Measurements from ENCODE around the gene ANKRD44.

Gene ANKRD44

DNA sequence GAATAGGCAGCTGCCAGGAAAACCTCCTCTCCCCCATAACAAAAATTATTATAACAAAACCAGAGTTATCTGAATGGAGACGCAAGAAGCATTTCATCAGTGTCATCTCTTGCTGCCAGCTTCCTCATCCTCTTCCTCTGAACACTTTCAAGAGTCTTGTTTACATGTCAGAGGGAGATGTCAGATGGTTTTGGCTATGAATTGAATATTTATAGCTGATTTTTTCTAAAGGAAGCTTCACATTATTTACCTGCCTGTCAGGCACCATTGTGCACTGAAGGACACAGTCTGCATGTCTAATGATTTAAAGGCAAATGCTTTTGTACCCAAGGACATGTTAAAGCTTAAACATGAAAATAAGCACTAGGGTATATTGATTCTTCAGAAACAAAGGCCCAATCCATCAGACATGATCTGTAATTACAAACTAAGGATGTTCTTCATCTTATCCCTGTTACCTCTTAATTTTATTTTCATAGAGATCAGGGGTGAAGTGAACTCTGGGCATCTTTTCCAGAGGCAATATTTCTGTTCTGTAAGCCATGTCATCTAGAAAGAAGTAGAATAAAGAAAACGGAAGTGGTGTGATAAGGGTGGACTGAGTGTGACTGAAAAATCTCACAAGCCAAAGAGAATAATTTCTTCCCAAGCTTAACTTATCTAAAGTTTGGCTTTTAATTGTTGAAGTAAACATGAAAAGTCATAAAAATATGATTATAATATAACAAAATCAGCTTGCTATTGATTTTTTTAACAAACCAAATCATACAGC, 168.7 kb downstream of the ANKRD44 start:
- DNase-seq (ENCODE audit: low spot score) = peak; percentile 37

GRCh38 chr2:197140045-197140444, 170.5 kb downstream of the ANKRD44 start:
- DNase-seq (ENCODE audit: low spot score) = no peak

DNA sequence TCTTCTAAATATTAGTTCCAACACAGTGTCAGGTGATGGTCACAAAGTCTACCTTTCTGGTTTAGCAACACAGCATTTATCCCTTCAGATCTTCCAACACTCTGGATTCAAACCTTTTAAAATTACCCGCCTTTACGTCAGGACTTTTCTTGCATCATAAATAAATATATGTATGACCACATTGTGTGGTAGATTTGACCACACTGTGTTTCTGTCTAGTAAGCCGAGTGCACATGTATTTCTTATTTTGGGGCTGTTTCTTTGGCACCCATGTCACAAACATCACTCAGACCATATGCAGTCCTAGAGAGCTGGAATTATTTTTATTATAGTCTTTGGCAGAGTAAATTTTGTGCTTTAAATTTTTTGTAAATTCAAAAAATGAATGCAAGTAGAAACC, 172.1 kb downstream of the ANKRD44 start:
- no peak for DNase-seq (ENCODE audit: low spot score)

DNA sequence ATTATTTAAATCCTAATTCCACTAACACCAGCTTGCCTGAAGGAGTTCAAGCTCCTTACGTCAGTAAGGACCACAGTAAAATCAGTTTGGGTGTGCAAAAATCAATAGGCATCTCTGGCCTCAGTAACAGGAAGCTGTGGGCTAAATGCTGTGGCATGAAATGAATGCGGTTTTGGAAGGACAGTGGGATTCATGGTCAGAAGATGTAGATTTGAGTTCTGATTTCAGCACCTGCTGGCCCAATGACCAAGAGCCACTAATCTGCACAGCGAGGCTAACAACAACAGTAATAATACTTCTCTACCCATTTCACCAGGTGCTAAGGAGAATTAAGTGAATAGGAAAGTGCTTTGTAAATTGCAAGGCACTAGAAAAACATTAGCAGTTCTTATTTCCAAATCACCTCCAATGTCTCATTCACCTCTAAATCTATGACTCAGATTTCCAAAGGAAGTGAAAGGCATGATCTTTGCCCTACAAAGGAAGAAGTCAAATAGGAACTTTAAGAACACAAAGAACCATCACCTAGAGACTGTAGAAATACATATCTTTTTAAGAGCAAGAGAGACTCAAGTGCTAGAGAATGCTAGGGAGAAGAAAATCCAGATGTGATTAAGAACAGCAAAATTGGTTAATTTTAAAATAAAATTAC, 172.6 kb downstream of the ANKRD44 start:
- DNase-seq (ENCODE audit: low spot score) = no peak

GRCh38 chr2:197137231-197137630, 173.3 kb downstream of the ANKRD44 start:
- DNase-seq (ENCODE audit: low spot score) = no peak

DNA sequence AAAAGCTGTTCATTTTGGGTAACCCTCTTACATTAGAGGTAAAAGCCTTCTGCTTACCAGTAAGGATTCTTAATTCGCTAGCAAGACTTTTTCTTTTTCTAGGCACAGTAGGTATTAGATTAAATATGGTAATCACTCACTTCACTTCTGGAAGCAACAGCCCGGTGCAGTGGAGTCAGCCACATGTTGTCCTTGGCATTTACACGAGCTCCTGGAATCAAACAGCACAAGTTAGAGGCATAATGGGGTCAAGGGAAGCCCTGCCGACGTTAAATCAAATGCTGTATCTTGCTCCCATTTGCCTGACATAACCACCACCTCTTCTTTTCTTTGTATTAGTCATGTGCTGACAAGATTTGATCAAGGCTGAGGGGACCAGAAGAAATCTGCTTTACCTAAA, 174.1 kb downstream of the ANKRD44 start:
- no peak for DNase-seq (ENCODE audit: low spot score)

DNA sequence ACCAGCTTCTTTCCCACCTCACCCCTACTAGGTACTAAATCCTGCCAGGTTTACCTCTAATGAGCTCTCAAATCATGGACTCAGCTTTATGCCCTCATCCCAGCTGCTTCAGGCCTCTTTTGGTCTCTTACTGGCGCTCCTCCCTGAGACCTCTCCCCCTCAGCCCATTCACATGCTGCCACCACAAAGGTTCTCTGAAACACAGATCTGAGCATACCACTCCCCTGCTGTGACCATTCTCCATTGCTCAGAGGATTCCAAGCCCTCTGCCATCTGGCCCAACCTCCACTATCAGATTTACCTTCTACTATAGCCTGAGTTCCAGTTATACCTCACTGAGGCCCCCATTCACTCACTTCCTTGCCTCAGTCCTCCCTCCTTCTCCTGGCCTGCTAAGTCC, 174.8 kb downstream of the ANKRD44 start:
- DNase-seq (ENCODE audit: low spot score) = no peak

DNA sequence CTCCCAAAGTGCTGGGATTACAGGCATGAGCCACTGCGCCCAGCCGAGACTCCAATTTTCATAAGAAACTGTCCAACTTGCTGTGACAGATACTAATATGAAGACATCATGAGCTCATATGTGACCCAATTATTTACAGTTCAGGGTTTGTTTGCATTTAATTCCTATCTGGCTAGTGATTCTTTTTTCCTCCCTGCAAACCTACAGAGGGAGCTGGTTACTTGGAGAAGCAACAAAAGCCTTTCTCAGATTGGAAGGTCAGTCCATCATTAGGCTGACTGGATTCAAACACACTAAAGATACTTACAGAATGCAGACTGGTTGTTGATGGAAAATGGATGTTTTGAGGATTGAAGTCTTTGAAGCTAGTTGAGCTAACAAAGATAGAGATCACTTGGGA, 176.4 kb downstream of the ANKRD44 start:
- DNase-seq (ENCODE audit: low spot score) = no peak

DNA sequence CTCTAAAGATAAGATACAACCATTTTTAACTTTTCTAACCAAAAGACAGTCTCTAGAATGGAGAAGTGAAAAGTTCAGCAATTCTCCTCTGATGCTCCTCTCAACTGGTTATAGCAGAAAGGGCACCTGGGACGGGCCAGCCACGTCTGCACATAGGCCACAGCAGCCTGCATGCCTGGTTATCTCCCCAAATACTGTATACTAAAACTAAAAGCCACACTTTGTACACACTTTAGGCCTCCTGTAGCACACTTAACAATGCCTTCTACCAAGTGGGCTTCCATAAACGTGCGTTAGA, 179.1 kb downstream of the ANKRD44 start:
- peak; percentile 72 for DNase-seq (ENCODE audit: low spot score)

- peak; percentile 70 for DNase-seq (ENCODE audit: low spot score)
Measured at GRCh38 chr2:197130318-197130717, 180.3 kb downstream of the ANKRD44 start.

- DNase-seq (ENCODE audit: low spot score) = no peak
Measured at GRCh38 chr2:197128897-197129296, 181.7 kb downstream of the ANKRD44 start.

DNA sequence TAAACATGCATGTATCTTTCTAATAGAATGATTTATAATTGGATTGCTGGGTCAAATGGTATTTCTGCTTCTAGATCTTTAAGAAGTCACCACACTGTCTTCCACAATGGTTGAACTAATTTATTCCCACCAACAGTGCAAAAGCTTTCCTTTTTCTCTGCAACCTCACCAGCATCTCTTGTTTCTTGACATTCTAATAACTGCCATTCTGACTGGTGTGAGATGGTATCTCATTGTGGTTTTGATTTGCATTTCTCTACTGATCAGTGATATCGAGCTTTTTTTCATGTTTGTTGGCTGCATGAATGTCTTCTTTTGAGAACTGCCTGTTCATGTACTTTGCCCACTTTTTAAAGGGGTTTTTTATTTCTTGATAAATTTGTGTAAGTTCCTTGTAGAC, 182.5 kb downstream of the ANKRD44 start:
- DNase-seq (ENCODE audit: low spot score) = no peak

- DNase-seq (ENCODE audit: low spot score) = no peak
Measured at GRCh38 chr2:197126630-197127352, 183.8 kb downstream of the ANKRD44 start.

GRCh38 chr2:197124639-197125390, 185.8 kb downstream of the ANKRD44 start:
- DNase-seq (ENCODE audit: low spot score) = no peak

GRCh38 chr2:197122821-197123220, 187.8 kb downstream of the ANKRD44 start:
- no peak for DNase-seq (ENCODE audit: low spot score)

- DNase-seq (ENCODE audit: low spot score) = no peak
Measured at GRCh38 chr2:197121756-197122385, 188.7 kb downstream of the ANKRD44 start.

DNA sequence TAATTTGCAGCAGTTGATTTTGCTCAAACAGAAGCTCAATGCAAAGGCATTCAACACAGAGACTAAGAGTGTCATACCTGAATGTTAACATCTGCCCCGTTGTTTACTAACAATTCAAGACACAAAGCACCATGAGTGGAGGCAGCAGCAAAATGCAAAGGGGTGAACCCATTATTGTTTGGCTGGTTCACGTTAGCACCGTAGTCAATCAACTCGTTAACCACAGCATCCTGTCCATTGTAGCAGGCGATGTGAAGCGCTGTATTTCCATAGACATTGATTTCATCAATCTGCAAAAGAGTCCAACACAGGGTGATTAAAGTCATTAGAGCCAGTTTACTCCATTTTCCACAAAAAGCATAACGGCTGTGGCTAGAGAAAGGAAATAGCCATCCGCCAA, 189.3 kb downstream of the ANKRD44 start:
- DNase-seq (ENCODE audit: low spot score) = no peak

GRCh38 chr2:197116306-197116879, 194.2 kb downstream of the ANKRD44 start:
- DNase-seq (ENCODE audit: low spot score) = no peak

DNA sequence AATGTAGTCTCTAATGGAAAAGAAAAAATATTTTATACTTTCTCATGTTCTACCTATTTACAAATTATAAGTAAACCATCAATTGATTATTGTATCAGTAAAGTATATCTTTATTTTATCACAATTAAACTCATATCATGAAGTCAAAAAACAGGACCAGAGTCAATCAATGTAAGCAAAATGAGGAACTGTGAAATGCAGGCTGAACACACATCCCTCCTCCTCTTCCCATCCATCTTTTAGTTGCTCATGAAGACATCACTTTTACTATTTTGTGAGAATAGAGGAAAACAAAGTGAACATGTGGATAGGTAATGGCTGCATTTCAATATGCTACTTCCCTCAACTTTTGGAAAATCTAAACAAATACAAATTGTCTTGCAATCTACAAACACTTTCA, 195.3 kb downstream of the ANKRD44 start:
- no peak for DNase-seq (ENCODE audit: low spot score)

DNA sequence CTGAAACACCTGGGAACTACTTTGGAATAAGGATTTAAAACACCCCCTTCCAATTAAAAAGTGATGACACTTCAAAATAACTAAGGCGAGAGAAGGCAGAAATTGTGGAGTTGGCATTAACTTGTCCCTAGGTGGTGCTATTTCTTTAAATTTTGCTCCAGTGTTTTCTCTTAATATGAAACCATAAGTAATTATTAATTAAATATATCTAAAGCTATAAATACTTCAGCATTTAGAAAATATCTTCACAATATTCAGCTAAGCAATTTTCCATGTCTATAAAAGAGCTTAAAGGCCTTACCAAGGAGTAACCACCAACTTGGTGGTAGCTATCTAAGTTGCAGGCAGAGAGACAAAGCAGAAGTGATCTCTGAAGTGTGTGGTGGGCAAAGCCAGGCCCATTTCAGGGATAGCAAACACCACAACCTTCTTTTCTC, 197.3 kb downstream of the ANKRD44 start:
- peak; percentile 36 for DNase-seq (ENCODE audit: low spot score)

GRCh38 chr2:197109326-197109725, 201.3 kb downstream of the ANKRD44 start:
- DNase-seq (ENCODE audit: low spot score) = no peak

GRCh38 chr2:197108758-197109157, 201.8 kb downstream of the ANKRD44 start:
- DNase-seq (ENCODE audit: low spot score) = no peak
